HEK293 (cell line): ENCODE results near the gene MYRIP.

ENCODE experiments used
- ELK4 ChIP-seq: IDR thresholded peaks from 2 replicates; pipeline ENCODE4 v1.6.1; 2011; ENCODE audit warnings: mild to moderate bottlenecking, low read depth, low read length, borderline replicate concordance
- REST ChIP-seq: fragments of 450-650 bp; formaldehyde crosslinking; IDR thresholded peaks from 2 replicates; pipeline ENCODE4 v1.5.1; 2016; ENCODE audit warnings: missing biosample characterization, missing genetic modification characterization
- ZFP37 ChIP-seq: fragments of 450-650 bp; formaldehyde crosslinking; IDR thresholded peaks from 2 replicates; pipeline ENCODE4 v1.5.1; 2016; ENCODE audit warnings: missing biosample characterization, missing genetic modification characterization
- ZNF140 ChIP-seq: fragments of 450-650 bp; formaldehyde crosslinking; IDR thresholded peaks from 2 replicates; pipeline ENCODE4 v1.5.1; 2016; ENCODE audit warnings: missing biosample characterization, missing genetic modification characterization
- ZNF175 ChIP-seq: fragments of 450-650 bp; formaldehyde crosslinking; IDR thresholded peaks from 2 replicates; pipeline ENCODE4 v1.5.1; 2016; ENCODE audit warnings: missing biosample characterization, missing genetic modification characterization
- ZNF274 ChIP-seq, 2 experiments: fragments of 200-500 bp in 1 of 2; fragments of 450-650 bp in 1 of 2; sonication (Bioruptor generic) in 1 of 2; formaldehyde crosslinking in 1 of 2; IDR thresholded peaks; 2 replicates each; pipeline versions ENCODE4 v1.5.1 to v1.6.1; 2014 to 2016; ENCODE audit warnings: borderline replicate concordance in 1 of 2, inconsistent platforms in 1 of 2, low read length in 1 of 2, missing biosample characterization in 1 of 2, missing genetic modification characterization in 1 of 2
- ZNF335 ChIP-seq: fragments of 450-650 bp; formaldehyde crosslinking; conservative IDR thresholded peaks from 2 replicates; pipeline ENCODE4 v1.5.1; 2016; ENCODE audit warnings: missing biosample characterization, missing genetic modification characterization
- ZNF549 ChIP-seq: fragments of 450-650 bp; IDR thresholded peaks from 2 replicates; pipeline ENCODE4 v1.5.1; 2018; ENCODE audit warnings: missing biosample characterization, missing genetic modification characterization, mild to moderate bottlenecking, inconsistent platforms, moderate library complexity
- ZNF596 ChIP-seq: fragments of 450-650 bp; IDR thresholded peaks from 2 replicates; pipeline ENCODE4 v1.5.0; 2018; ENCODE audit warnings: missing biosample characterization, mild to moderate bottlenecking, missing genetic modification characterization, moderate library complexity
- ZNF843 ChIP-seq: fragments of 450-650 bp; formaldehyde crosslinking; IDR thresholded peaks from 2 replicates; pipeline ENCODE4 v1.5.1; 2016; ENCODE audit warnings: missing biosample characterization, missing genetic modification characterization
- TF ChIP-seq, protein P1 (sequence below): fragments of 450-650 bp; formaldehyde crosslinking; IDR thresholded peaks from 2 replicates; pipeline ENCODE4 v1.5.1; 2016; ENCODE audit warnings: missing biosample characterization, missing genetic modification characterization
- TF ChIP-seq, protein P2 (sequence below): fragments of 450-650 bp; formaldehyde crosslinking; IDR thresholded peaks from 2 replicates; pipeline ENCODE4 v1.5.1; 2017; ENCODE audit warnings: missing biosample characterization, missing genetic modification characterization

GRCh38 chr3:40267937-40268724, 458.7 kb downstream of the MYRIP start:
- TF ChIP-seq ZNF140 (tag by site-specific recombination) = no peak
- TF ChIP-seq, protein P1, sequence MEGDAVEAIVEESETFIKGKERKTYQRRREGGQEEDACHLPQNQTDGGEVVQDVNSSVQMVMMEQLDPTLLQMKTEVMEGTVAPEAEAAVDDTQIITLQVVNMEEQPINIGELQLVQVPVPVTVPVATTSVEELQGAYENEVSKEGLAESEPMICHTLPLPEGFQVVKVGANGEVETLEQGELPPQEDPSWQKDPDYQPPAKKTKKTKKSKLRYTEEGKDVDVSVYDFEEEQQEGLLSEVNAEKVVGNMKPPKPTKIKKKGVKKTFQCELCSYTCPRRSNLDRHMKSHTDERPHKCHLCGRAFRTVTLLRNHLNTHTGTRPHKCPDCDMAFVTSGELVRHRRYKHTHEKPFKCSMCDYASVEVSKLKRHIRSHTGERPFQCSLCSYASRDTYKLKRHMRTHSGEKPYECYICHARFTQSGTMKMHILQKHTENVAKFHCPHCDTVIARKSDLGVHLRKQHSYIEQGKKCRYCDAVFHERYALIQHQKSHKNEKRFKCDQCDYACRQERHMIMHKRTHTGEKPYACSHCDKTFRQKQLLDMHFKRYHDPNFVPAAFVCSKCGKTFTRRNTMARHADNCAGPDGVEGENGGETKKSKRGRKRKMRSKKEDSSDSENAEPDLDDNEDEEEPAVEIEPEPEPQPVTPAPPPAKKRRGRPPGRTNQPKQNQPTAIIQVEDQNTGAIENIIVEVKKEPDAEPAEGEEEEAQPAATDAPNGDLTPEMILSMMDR (tag by site-specific recombination) = no peak
- TF ChIP-seq REST = no peak
- no peak for TF ChIP-seq ZFP37
- no peak for TF ChIP-seq ELK4
- TF ChIP-seq ZNF335 (tag by site-specific recombination) = no peak
- TF ChIP-seq ZNF843 (tag by site-specific recombination) = no peak
- TF ChIP-seq ZNF596 (tag by site-specific recombination) = no peak
- no peak for TF ChIP-seq ZNF549 (tag by site-specific recombination)
- no peak for TF ChIP-seq ZNF274 (IDR thresholded peaks at IDR 0.05; ENCODE audit: low read length)
- no peak for TF ChIP-seq ZNF274 (tag by site-specific recombination; IDR thresholded peaks at IDR 0.05; ENCODE audit: borderline replicate concordance)
- TF ChIP-seq, protein P2, sequence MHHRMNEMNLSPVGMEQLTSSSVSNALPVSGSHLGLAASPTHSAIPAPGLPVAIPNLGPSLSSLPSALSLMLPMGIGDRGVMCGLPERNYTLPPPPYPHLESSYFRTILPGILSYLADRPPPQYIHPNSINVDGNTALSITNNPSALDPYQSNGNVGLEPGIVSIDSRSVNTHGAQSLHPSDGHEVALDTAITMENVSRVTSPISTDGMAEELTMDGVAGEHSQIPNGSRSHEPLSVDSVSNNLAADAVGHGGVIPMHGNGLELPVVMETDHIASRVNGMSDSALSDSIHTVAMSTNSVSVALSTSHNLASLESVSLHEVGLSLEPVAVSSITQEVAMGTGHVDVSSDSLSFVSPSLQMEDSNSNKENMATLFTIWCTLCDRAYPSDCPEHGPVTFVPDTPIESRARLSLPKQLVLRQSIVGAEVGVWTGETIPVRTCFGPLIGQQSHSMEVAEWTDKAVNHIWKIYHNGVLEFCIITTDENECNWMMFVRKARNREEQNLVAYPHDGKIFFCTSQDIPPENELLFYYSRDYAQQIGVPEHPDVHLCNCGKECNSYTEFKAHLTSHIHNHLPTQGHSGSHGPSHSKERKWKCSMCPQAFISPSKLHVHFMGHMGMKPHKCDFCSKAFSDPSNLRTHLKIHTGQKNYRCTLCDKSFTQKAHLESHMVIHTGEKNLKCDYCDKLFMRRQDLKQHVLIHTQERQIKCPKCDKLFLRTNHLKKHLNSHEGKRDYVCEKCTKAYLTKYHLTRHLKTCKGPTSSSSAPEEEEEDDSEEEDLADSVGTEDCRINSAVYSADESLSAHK (tag by site-specific recombination) = no peak
- TF ChIP-seq ZNF175 = no peak
